Body of pancreas (tissue), 4 donors: Measurements from ENCODE around the gene MARCHF3. TPM values are rescaled to one million over a fixed set of nuclear protein-coding genes. Genes with fewer than 3 reads are reported as not detected.

Experiments
- ATAC-seq: fragments of 150-250 bp; one replicate; pipeline ENCODE4 v1.9.1; 2016
- DNase-seq, 4 donors: peaks; one replicate each; pipeline ENCODE4 v3.0.0-alpha.2; 2019
- H3K27ac ChIP-seq, 4 donors: fragments of 200-600 bp; sonication (generic); 1 replicate in 3 of 4; 2 replicates in 1 of 4; pipeline versions ENCODE4 v1.5.1 to v1.6.1; 2016 to 2019; ENCODE audit warnings: mild to moderate bottlenecking in 1 of 4, mixed read lengths in 1 of 4, moderate library complexity in 1 of 4
- H3K27me3 ChIP-seq, 2 donors: fragments of 200-600 bp; sonication (generic); one replicate each; pipeline ENCODE4 v1.6.0; 2016; ENCODE audit warnings: mild to moderate bottlenecking in 1 of 2
- H3K36me3 ChIP-seq, 2 donors: fragments of 200-600 bp; sonication (generic); replicated peaks in 1 of 2; 2 replicates each; pipeline ENCODE4 v1.5.1; 2016; ENCODE audit warnings: low read depth in 2 of 2; ENCODE audit not compliant: insufficient read depth in 1 of 2
- H3K4me1 ChIP-seq: fragments of 200-600 bp; sonication (generic); one replicate; pipeline ENCODE4 v1.6.0; 2016
- H3K4me3 ChIP-seq, 2 donors: fragments of 200-600 bp; sonication (generic); 1 replicate in 1 of 2; 2 replicates in 1 of 2; pipeline ENCODE4 v1.5.1; 2016 to 2019
- H3K9me3 ChIP-seq, 3 donors: fragments of 200-600 bp; sonication (generic); 1 replicate in 2 of 3; 2 replicates in 1 of 3; pipeline ENCODE4 v1.5.1; 2016
- CTCF ChIP-seq, 7 experiments: fragments of 450-650 bp in 4 of 7; fragments of 200-600 bp in 3 of 7; sonication (generic) in 3 of 7; IDR thresholded peaks; one replicate each; pipeline ENCODE4 v1.5.1; 2016 to 2019; ENCODE audit warnings: antibody characterized with exemption in 7 of 7
- POLR2A ChIP-seq, 3 donors: fragments of 450-650 bp; IDR thresholded peaks; one replicate each; pipeline ENCODE4 v1.6.1; 2016; ENCODE audit warnings: antibody characterized with exemption in 3 of 3, mild to moderate bottlenecking in 2 of 3
- WGBS, 2 donors: methylation state at CpG; one replicate each; pipeline ENCODE4 v1.1.5; 2017; 5-methylcytosine and 5-hydroxymethylcytosine counted together
- intact Hi-C: fragments of 100-400 bp; cut with DNase I; formaldehyde crosslinking; loops from one replicate; pipeline ENCODE4 v1.15.1; 2023
- total RNA-seq, 2 donors: library from RNA; depleted of rRNA; stranded (reverse); fragments of >200 nt; gene quantifications; one replicate each; pipeline ENCODE4 v1.1.0, GENCODE V29; 2016

The MARCHF3 gene
- total RNA-seq, 2 donors from 2014 or later: 2.1 to 8.2 TPM

- DNase-seq: no peak
- no peaks in the 10 kb centered on the region for H3K9me3 ChIP-seq
- intact Hi-C loops: no loop called here
- H3K27me3 ChIP-seq: no peaks in the 10 kb centered on the region
- WGBS, 2 donors: 92 to 96% methylated on average over 9 of the region's 9 CpGs
- no peak overlapping the region for H3K4me3 ChIP-seq
- H3K36me3 ChIP-seq: no peaks in the 10 kb centered on the region
- no peak for TF ChIP-seq CTCF (IDR thresholded peaks at IDR 0.05)
- no peak for TF ChIP-seq POLR2A (IDR thresholded peaks at IDR 0.05)
- no peak overlapping the region for H3K27ac ChIP-seq
- ATAC-seq: no peak
- H3K4me1 ChIP-seq: peaks cover 11% of the 10 kb centered on the region
These were observed 105.9 kb downstream of the MARCHF3 start for GRCh38 chr5:126924331-126925033.

- TF ChIP-seq POLR2A (IDR thresholded peaks at IDR 0.05) (no peak), CTCF (IDR thresholded peaks at IDR 0.05) (no peak)
- DNase-seq: no peak
- Histone ChIP-seq H3K27ac (no peak overlapping the region), H3K36me3 (no peaks in the 10 kb centered on the region), H3K4me1 (peaks cover 17% of the 10 kb centered on the region), H3K4me3 (no peak overlapping the region), H3K9me3 (no peaks in the 10 kb centered on the region), H3K27me3 (no peaks in the 10 kb centered on the region)
- ATAC-seq: no peak
- intact Hi-C loops: no loop called here
- 81 to 86% methylated on average over 8 to 9 of the region's 9 CpGs for WGBS, 2 donors
These were observed 108.9 kb downstream of the MARCHF3 start for GRCh38 chr5:126921241-126922091.

GRCh38 chr5:126920291-126920690 lies 110.1 kb downstream of the MARCHF3 start:
- no peaks in the 10 kb centered on the region for H3K27me3 ChIP-seq
- TF ChIP-seq CTCF (IDR thresholded peaks at IDR 0.05) (no peak), POLR2A (IDR thresholded peaks at IDR 0.05) (no peak)
- ATAC-seq (no peak), DNase-seq (peak in 1 of 4 donors; percentile 9)
- H3K9me3 ChIP-seq: no peaks in the 10 kb centered on the region
- H3K36me3 ChIP-seq: no peaks in the 10 kb centered on the region
- intact Hi-C loops: no loop called here
- H3K4me3 ChIP-seq: no peak overlapping the region
- WGBS, 2 donors: 52 to 56% methylated on average over 5 of the region's 5 CpGs
- H3K27ac ChIP-seq: peak overlapping the region in 2 of 4 donors; percentile 2 to 5
- peaks cover 13% of the 10 kb centered on the region for H3K4me1 ChIP-seq

- Histone ChIP-seq H3K4me3 (no peak overlapping the region), H3K36me3 (peaks cover 0 to 3% of the 10 kb centered on the region in 2 donors), H3K4me1 (peaks cover 13% of the 10 kb centered on the region), H3K27me3 (no peaks in the 10 kb centered on the region), H3K9me3 (no peaks in the 10 kb centered on the region), H3K27ac (peak overlapping the region in 1 of 4 donors; percentile 8)
- DNase-seq: peak in 1 of 4 donors; percentile 4
- ATAC-seq: no peak
- intact Hi-C loops: no loop called here
- WGBS, 2 donors: 92 to 93% methylated on average over 7 of the region's 7 CpGs
- no peak for TF ChIP-seq POLR2A (IDR thresholded peaks at IDR 0.05)
- TF ChIP-seq CTCF (IDR thresholded peaks at IDR 0.05): no peak
These were observed 110.8 kb downstream of the MARCHF3 start for GRCh38 chr5:126919566-126919965.
